ENCODE measurements around the gene TTC36.
A peak's percentile ranks its signal among the peaks of the same experiment; 100 is the strongest.

Gene TTC36

GRCh38 chr11:118524757-118525470 is 2.4 kb upstream of the TTC36 start:
- no peak overlapping the region for H3K4me3 ChIP-seq (ENCODE audit: low read depth, low read length)
- TF ChIP-seq CTCF (conservative IDR thresholded peaks at IDR 0.05; ENCODE audit: low read depth, low read length), result no peak
- DNase-seq (ENCODE audit: low read depth), result no peak

- H3K4me3 ChIP-seq (ENCODE audit: low read depth, low read length), result no peak overlapping the region
- DNase-seq (ENCODE audit: low read depth), result no peak
- no peak for TF ChIP-seq CTCF (conservative IDR thresholded peaks at IDR 0.05; ENCODE audit: low read depth, low read length)
Observed at GRCh38 chr11:118526688-118527087, 586 bp upstream of the TTC36 start.

- no peak for DNase-seq (ENCODE audit: low read depth)
- H3K4me3 ChIP-seq (ENCODE audit: low read depth, low read length), result no peak overlapping the region
- no peak for TF ChIP-seq CTCF (conservative IDR thresholded peaks at IDR 0.05; ENCODE audit: low read depth, low read length)
Observed at GRCh38 chr11:118528511-118528910, 1.2 kb downstream of the TTC36 start.

- TF ChIP-seq CTCF (conservative IDR thresholded peaks at IDR 0.05; ENCODE audit: low read depth, low read length), result no peak
- peak overlapping the region; percentile 79 for H3K4me3 ChIP-seq (ENCODE audit: low read depth, low read length)
- DNase-seq (ENCODE audit: low read depth), result no peak
Observed at GRCh38 chr11:118529584-118530175, 2.4 kb downstream of the TTC36 start.

- H3K4me3 ChIP-seq (ENCODE audit: low read depth, low read length), result peak overlapping the region; percentile 79
- no peak for TF ChIP-seq CTCF (conservative IDR thresholded peaks at IDR 0.05; ENCODE audit: low read depth, low read length)
- peak; percentile 21 for DNase-seq (ENCODE audit: low read depth)
Observed at GRCh38 chr11:118530180-118530682, 3.0 kb downstream of the TTC36 start.

GRCh38 chr11:118530683-118531596 is 3.7 kb downstream of the TTC36 start, which contains the start of gene TMEM25:
TSS of gene TMEM25 (plus strand) at chr11:118531192. CDS start at chr11:118531802, 610 bp downstream.
- H3K4me3 ChIP-seq (ENCODE audit: low read depth, low read length), result peak within 1 kb of the TSS; percentile 79
- DNase-seq (ENCODE audit: low read depth), result peak; percentile 53
- no peak for TF ChIP-seq CTCF (conservative IDR thresholded peaks at IDR 0.05; ENCODE audit: low read depth, low read length)
